NT2/D1 (cell line): ENCODE data around the gene LRP5.

Source experiments
- SUZ12 ChIP-seq: IDR thresholded peaks from 2 replicates; pipeline ENCODE4 v1.6.1; 2011; ENCODE audit not compliant: insufficient read length, insufficient read depth; ENCODE audit errors: extremely low read depth
- YY1 ChIP-seq: IDR thresholded peaks from 2 replicates; pipeline ENCODE4 v1.6.1; 2011; ENCODE audit not compliant: insufficient read length, insufficient read depth
- ZNF274 ChIP-seq: IDR thresholded peaks from 2 replicates; pipeline ENCODE4 v1.6.1; 2011; ENCODE audit warnings: mild to moderate bottlenecking, low read depth, low read length

GRCh38 chr11:68445531-68446035 is 133.2 kb downstream of the LRP5 start:
- TF ChIP-seq YY1 (no peak), ZNF274 (no peak), SUZ12 (no peak)
